Measurements from ENCODE around the gene ELMOD3.

DNA sequence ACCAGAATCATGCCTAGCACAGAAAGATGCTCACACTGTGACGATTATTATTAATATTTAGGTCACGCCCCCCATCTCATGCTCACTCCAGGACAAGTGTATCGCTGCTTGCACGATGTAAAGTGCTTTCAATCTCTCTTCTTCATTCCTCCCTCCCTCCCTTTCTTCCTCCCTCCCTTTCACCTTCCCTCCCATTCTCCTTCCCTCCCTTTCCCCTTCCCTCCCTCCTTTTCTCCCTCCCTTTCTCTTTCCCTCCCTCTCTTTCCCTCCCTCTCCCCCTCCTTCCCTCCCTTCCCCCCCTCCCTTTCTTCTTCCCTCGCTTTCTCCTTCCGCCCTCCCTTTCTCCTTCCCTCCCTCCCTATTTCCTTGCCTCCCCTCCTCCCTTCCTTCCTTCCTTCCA, 46.4 kb upstream of the ELMOD3 start:
- TF ChIP-seq, protein P1, sequence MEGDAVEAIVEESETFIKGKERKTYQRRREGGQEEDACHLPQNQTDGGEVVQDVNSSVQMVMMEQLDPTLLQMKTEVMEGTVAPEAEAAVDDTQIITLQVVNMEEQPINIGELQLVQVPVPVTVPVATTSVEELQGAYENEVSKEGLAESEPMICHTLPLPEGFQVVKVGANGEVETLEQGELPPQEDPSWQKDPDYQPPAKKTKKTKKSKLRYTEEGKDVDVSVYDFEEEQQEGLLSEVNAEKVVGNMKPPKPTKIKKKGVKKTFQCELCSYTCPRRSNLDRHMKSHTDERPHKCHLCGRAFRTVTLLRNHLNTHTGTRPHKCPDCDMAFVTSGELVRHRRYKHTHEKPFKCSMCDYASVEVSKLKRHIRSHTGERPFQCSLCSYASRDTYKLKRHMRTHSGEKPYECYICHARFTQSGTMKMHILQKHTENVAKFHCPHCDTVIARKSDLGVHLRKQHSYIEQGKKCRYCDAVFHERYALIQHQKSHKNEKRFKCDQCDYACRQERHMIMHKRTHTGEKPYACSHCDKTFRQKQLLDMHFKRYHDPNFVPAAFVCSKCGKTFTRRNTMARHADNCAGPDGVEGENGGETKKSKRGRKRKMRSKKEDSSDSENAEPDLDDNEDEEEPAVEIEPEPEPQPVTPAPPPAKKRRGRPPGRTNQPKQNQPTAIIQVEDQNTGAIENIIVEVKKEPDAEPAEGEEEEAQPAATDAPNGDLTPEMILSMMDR (IDR thresholded peaks at IDR 0.05 in 4 of 5, conservative IDR thresholded peaks at IDR 0.05 in 1 of 5), result no peak
- no peak for TF ChIP-seq POLR2A (IDR thresholded peaks at IDR 0.05)
